ENCODE results near the gene GLB1L3.
"Not testable (repeated sequence)": the region's sequence is repeated elsewhere in the genome, so short reads cannot be mapped to it uniquely, and the experiment has no call there.

GLB1L3 gene

DNA sequence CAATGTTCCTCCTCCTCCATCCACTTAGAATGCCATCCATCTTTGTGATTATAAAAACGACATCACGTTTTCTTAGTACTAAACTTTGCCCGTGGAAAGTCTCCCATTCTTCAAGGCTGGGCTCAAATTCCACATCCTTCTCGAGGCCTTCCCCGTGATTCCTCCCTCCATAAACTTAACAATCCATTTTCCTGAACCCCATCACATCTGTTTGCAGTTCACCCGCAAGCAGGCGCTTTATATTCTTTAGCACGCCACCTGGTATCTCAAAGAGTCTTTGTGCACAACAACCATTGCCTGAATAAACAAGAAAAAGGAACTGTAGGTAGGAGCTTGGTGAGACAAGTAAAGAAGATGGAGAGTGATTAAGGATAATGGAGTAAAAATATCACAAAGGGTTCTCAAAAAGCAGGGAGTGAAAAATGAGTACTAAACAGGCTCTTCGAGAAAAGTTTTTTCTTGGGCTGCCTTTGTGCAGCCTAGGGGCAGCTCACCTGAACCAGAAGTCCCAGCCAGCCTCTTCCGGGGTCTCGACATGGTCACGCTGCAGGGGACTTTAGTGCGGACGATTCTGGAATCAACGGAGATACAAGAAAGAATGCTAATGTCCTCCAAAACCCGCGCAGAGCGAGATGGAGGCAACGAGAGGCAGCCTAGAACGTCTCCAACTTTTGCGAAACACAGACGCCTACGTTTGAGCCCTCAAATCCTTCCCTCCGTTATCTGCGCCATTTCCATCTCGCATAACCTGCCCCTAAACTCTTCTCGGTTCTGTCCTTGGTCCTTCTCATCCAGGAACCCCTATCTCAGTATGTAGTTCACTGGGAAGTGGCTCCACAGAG lies 23.6 kb upstream of the GLB1L3 start:
- DNase-seq: peak; percentile 21 to 41

DNA sequence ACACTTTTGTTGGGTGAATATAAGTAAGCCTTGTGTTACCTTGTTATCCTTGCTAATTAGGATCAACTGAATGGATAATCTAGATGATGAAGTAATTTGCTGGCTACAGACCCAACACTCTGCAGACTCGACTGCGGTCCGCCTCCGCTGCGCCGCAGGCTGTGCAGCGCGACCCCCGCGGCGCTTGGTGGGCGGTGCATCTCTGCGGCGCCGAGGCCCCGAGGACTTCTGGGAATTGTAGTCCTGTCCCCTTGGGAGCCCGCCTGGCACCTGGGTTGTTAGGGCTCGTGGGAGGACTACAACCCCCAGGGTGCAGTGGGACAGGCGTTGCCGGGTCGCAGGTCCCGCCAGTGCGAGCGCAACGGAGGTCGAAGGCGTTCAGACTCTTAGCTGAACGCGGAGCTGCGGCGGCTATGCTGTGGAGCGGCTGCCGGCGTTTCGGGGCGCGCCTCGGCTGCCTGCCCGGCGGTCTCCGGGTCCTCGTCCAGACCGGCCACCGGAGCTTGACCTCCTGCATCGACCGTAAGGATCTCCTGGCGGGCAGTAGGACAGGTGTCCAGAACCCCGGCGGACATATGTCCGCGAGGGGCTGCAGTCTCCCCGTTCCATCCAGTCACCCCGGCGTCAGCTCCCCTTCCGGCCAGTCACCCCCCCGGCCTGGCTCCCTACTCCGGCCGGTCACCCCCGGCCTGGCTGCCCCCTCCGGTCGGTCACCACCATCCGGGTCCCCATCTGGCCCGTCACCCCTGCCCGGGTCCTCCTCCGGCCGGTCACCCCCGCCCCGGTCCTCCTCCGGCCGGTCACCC lies 22.8 kb upstream of the GLB1L3 start, which contains the start of the genes ACAD8 and THYN1:
ACAD8 (plus strand) TSS at position 381 of the 806 bp plus-strand sequence; CDS start at position 414, 33 bp downstream.
THYN1 (minus strand) TSS at position 165 of the 806 bp plus-strand sequence. CDS start 470 bp downstream, outside the sequence.
- peak; percentile 93 to 95 for DNase-seq

DNA sequence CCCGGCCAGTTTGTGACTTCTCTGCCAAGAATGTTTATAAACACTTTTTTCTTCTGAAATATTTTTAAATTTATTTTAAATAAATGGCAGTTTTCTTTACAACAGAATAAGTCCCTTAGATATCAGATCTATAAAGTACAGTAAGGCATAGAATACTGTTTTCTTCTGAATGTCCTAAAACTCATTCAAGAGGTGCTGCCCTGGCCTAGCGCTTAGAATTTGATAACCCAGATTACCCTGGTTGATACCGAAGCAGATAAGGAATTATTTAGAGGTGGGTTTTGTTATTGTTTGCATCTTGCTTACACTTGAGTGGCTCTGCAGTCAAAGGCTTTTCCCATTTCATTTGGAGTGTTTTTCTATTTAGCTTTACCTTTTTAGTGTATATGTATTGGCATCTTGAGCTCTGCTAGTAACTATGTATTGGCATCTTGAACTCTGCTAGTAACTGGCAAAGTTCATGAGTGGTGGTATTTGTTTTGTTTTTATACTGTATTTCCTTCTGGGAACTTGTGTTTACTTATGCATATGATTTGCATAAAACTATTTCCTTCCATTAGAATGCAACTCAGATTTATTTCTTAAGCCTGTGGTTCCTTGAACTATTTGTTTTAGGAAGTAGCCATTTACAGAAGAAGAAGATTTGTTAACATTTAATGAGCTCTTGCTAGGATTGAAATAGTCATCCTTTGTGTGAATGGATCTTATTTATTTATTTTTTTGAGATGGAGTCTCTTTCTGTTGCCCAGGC lies 21.6 kb upstream of the GLB1L3 start:
- DNase-seq: no peak

DNA sequence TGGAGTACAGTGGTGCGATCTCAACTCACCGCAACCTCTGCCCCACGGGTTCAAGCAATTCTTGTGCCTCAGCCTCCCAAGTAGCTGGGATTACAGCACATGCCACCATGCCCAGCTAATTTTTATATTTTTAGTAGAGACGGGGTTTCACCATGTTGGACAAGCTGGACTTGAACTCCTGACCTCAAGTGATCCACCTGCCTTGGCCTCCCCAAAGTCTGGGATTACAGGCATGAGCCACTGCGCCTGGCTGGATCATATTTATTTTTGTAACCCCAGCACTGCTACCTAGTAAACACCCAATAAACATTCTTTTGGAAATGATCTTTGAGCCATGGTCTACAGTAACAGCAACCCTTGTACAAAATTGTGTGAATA lies 21.0 kb upstream of the GLB1L3 start:
- not testable (repeated sequence) for DNase-seq

DNA sequence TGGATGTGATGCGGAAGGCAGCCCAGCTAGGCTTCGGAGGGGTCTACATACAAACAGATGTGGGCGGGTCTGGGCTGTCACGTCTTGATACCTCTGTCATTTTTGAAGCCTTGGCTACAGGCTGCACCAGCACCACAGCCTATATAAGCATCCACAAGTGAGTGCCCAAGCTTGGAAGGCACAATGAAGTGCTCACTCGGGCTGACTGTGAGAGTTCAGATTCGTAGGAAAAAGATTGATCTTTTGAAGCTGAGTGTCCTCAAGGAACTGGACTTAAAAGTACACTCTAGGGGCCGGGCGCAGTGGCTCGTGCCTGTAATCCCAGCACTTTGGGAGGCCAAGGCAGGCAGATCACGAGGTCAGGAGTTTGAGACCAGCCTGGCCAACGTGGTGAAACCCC lies 19.1 kb upstream of the GLB1L3 start:
- no peak for DNase-seq

DNA sequence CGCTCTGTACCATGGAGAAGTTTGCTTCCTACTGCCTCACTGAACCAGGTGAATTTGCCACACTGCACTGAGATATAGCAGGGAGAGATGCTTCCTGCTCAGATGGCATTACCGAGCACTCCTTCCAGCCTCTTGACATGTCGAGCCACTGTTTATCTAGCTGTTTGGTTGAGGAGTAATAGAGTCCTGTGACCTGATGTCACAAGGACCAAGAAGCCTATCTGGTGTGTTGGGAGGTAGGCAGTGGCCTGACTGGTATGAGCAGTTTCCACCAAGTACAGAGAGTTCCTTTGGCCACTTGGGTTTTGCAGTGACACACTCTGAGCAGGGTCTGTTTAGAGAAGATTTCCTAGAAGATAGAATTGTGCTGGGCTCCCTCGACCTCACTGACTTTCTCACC lies 17.6 kb upstream of the GLB1L3 start:
- DNase-seq: no peak

DNA sequence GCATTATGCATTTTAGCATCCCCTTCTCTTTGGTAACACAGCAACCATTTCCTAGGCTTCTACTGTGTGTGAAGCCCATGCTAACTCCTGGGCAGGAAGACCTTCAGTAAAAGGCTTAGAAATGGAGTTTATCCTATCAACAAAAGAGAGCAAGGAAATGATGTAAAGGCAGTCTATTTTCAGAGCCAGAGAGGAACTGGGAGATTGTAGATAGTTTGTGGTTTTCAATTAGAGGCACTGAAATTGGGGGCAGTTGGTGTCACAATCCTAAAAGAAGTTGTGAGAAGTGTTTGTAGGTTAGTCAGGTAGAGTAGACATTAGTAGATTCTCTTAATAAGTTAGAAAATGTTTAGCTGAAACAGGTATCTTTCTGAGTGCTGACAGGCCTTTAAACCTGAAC lies 15.7 kb upstream of the GLB1L3 start:
- no peak for DNase-seq

DNA sequence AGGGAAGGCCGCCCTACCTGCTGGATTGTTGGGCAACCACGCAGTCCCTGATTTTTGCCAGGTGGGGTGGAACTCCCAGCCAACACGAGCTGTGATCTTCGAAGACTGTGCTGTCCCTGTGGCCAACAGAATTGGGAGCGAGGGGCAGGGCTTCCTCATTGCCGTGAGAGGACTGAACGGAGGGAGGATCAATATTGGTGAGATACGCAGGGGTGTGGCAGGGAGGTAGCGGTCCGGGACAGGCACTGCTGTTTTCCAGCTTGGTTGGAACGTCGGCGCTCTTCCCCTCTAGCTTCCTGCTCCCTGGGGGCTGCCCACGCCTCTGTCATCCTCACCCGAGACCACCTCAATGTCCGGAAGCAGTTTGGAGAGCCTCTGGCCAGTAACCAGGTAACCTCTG lies 15.2 kb upstream of the GLB1L3 start:
- DNase-seq: no peak

DNA sequence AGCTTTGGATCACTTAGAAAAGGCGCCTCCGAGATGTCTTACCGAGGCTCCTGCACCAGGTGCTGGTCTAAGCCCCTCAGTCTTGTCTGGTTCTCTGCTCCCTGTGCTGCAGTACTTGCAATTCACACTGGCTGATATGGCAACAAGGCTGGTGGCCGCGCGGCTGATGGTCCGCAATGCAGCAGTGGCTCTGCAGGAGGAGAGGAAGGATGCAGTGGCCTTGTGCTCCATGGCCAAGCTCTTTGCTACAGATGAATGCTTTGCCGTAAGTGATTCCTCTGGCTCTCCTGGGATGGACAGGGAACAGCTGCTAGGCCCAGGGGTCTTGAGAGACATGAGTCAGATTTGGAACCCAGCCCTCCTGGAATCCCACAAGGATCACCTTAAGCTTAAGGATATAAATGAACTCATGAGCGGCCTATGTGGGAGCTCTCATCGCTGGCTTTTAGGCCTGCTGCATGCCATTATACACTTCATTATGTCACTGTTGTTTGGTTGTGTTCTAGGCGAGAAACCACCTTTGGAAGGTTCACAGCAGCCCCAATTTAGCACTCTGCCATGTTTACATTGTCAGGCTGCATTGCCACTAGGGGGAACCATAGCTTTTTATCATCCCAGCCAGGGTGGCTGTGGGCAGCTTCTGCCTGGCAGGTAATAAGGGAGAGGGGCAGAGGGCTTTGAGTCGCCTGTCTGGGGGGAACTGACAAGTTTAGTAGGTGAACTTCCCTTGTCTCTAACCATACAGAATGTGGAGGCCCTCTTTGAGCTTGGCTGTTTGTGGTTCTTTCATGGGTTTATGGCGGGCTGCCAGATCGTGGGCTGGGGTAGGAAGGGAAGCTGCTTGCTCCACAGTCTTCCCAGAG lies 14.3 kb upstream of the GLB1L3 start:
- peak; percentile 21 to 36 for DNase-seq

DNA sequence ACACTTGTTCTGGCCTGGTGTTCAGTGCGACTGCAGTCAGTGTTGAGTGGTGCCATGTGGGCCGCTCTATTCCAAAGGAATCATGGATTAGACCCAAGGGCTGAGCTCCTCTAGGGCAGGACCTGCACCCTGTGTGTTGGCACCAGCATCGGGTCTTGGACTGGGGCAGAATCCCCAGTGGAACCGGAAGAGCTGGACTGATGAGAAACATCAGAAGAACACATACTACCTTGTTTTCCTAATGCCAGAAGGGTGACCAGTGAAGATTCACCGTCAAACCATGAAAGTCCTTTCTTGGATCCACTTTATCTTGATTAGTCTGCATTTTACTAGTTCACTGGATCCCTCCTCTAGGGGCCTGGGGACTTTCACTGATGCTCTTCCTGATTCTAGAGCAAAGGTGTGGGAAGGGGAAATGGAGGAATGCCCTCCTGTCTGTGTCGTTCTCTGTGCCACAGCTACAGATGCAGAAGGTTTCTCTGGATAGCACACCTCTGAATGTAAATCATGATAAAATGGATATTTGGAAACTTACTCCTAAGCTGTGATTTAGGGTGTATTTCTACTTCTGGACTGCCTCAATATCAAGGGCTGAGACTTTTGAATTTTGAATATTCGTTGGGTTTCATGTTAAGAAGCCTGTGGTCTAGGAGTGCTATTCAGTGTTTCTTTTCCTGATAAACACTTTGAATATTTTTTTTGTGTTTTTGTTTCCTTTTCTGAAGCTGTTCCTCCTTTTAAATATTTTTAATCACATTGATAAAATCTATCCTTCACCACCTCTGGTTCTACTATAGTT lies 11.0 kb upstream of the GLB1L3 start:
- no peak for DNase-seq

DNA sequence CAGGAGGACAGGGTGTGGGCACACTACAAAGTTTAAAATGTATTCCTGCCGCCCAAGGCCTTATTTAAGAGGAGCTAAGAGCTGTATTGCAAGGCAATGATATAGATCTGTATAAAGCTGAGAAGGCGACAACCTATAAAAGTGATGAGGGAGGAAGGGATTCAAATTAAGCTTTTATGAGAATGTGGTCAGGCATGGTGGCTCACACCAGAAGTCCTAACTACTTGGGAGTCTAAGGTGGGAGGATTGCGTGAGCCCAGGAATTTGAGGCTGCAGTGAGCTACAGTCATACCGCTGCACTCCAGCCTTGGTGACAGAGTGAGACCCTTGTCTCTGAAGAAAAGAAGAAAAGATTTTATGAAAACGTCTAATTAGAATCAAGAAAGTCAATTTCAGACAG lies 9.7 kb upstream of the GLB1L3 start:
- no peak for DNase-seq

DNA sequence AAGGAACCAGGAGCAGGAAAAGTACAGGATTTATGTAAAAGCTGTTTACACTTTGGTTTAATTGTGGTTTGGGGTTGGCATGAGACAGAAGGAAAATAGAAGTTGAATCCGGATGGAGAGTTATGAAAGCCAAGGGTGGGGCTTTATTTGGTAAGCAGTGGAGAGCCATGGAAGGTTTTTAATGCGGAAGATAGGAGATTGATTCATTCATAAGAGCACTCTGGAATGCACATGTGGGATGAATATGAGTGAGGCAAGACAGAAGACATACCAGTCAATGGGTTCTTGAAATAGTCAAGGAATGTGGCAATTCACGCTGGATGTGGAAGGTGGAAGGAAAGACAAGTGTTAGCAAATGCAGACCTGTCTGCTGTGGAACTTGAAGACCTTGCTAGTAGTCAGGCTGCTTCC lies 9.3 kb upstream of the GLB1L3 start:
- DNase-seq: no peak

DNA sequence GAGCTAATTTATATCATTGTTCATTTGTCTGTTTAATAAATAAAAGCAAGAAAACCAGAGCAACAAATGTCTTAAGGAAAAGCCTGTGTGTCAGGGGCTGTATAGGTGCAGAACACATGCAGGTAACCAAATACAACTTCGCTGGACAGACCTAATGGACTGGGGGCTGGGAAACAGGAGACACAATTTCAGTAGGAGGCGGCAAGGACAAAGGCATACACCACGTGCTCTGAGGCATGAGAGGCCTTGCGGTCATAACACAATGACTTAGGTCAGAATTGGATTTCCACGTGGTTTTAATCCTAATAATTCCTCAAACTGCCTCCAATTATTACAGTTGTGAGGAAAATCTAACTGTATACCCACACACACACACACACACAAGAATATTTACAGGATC lies 8.7 kb upstream of the GLB1L3 start:
- no peak for DNase-seq

DNA sequence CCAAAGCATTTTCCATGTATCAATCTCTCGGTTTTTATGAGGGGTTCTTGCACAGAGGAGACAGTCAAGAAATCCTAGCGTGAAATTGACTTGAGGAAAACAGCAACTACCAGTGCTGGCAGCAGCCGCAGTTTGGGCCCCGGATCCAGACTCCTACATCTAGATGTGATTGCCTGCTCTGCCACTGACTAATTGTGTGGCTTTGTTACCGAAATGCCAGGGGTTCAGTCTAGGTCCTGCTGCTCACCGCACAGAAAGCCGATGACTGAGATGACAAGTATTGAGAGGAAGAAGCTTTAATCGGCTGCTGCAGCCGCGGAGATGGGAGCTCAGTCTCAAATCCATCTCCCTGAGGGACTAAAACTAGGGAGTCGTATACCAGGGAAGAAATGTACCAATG lies 8.2 kb upstream of the GLB1L3 start:
- no peak for DNase-seq

DNA sequence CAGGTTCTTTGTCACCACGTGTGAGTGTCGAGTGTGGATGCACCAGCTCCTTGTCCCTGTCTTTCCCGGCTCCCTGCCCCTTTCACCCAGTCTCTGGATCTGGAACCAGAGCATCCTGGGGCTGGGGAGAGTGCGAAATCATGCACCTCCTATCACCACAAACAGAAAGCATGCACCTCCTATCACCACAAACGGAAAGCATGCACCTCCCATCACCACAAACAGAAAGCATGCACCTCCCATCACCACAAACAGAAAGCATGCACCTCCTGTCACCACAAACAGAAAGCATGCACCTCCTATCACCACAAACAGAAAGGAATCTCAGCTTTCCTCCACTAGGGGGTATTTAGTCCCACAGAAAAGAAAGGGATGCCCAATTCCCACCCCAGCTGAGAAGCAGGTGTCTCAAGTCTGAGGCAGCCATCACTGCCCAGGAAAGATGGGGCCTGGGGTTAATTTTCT lies 5.9 kb upstream of the GLB1L3 start:
- no peak for DNase-seq

DNA sequence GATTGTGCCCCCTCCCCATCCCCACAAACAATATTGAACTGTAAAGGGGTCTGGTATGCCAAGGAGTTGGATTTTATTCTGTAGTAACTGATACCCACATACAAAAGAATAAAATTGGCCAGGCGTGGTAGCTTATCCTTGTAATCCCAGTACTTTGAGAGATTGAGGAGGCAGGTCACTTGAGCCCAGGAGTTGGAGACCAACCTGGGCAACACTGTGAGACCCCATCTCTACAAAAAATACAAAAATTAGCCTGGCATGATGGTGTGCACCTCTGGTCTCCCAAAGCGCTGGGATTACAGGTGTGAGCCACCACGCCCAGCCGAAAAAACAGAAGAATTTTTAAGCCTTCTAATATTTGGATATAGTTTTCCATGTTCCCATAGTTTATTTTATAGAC lies 4.2 kb upstream of the GLB1L3 start:
- DNase-seq: no peak

DNA sequence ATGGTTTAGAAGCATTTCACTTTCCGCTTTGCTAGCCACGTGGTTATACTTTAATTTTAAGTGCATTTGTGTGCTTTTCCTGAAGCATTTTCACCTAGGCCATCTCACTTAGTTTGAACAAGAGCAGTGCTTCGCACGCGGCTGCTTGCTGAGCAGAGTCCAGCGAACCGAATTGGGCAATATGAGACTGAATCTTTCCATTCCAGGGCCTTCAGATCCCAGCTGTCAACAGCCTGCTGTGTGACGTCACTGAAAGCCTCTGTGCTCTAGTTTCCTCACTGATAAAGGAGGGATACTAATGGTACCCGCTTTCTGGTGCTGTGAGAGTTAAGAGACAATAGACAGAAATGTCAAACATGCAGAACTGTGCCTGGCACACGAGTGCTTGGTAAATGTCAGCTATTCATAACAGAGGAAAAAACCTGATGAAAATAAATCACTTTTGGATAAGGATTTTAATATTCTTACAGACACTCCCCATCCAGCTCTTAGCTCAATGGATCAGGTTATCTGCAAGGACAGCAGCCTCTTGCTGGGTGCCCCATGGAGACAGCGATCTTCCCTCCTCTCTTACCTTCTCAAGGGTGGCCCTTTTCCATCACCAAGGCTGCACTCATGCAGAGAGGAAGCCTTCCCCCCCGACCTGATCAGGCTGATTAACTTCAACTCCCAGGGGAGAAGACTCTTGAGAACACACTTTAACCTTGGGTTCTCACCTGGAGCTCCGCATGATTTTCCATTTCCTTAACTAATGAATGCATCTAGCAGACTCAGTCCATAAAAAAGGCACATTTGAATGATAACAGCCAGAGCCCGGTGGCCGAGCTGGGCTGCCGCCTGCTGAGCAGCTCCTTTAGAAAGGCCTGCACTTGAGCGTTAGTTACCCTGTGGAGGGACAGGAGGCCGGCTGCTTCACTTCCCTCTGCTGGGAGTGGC lies 3.5 kb upstream of the GLB1L3 start:
- DNase-seq: no peak

DNA sequence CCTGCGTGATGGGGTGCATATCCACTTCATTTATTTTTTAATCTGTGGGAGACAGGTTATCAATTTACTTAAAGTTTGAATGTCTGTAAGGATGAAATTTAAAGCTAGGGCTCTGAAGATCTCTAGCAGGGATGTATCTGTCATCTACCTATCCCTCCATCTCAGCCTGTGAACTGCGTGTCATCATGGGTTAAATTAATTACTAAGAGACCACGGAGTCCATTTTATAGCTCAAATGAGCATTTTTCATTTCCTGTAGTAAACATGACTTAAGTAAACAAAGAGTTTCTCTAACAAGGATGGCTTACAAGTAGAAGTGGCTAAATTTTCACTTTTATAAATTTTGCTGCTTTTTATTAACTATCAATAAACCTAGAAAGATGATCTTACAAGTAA lies 2.9 kb upstream of the GLB1L3 start:
- no peak for DNase-seq

DNA sequence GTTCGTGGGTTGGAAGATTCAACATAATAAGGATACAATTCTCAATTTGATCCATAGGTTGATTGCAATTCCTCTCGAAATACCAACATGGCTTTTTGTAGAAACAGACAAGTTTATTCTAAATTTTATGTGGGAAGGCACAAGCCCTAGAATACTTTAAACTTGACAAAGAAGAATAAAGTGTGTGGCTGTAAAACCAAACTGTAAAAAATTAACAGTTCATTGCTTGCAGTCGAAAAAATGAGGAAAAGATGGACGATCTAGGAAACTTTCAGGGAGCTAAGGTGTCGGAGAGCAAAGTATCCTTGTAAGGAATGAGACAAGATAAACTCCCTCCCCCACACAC lies 1.0 kb upstream of the GLB1L3 start:
- no peak for DNase-seq
